Upper lobe of left lung (tissue), 6 donors: Measurements from ENCODE around the gene LIMCH1. TPM values are rescaled to one million over a fixed set of nuclear protein-coding genes. Genes with fewer than 3 reads are reported as not detected.

Experiments
- ATAC-seq, 2 donors: fragments of 200-7000 bp; cut with Tn5 transposase; one replicate each; pipeline ENCODE4 v1.9.1; 2022; ENCODE audit warnings: mild to moderate bottlenecking in 2 of 2, moderate library complexity in 2 of 2; ENCODE audit not compliant: low FRiP score in 2 of 2
- DNase-seq, 2 donors: peaks; one replicate each; pipeline ENCODE4 v3.0.0-alpha.2; 2019 to 2020
- H3K27ac ChIP-seq, 4 donors: fragments of 200-600 bp; sonication (generic); one replicate each; pipeline ENCODE4 v1.5.1; 2016 to 2019
- H3K27me3 ChIP-seq, 4 donors: fragments of 200-600 bp; sonication (generic); one replicate each; pipeline ENCODE4 v1.5.1; 2017 to 2019
- H3K36me3 ChIP-seq, 4 donors: fragments of 200-600 bp; sonication (generic); one replicate each; pipeline ENCODE4 v1.5.1; 2016 to 2019
- H3K4me1 ChIP-seq, 4 donors: fragments of 200-600 bp; sonication (generic); one replicate each; pipeline ENCODE4 v1.5.1; 2018 to 2019
- H3K4me3 ChIP-seq, 4 donors: fragments of 200-600 bp; sonication (generic); one replicate each; pipeline ENCODE4 v1.5.1; 2017 to 2019; ENCODE audit warnings: mild to moderate bottlenecking in 2 of 4, moderate library complexity in 1 of 4
- H3K9me3 ChIP-seq, 4 donors: fragments of 200-600 bp; sonication (generic); one replicate each; pipeline ENCODE4 v1.5.1; 2018 to 2019
- EP300 ChIP-seq, 4 donors: sonication (generic); formaldehyde crosslinking; IDR thresholded peaks; one replicate each; pipeline ENCODE4 v1.5.1; 2017; ENCODE audit warnings: antibody characterized with exemption in 4 of 4, control low read depth in 2 of 4
- POLR2A ChIP-seq, 4 donors: fragments of 450-650 bp; IDR thresholded peaks; one replicate each; pipeline ENCODE4 v1.5.1; 2016 to 2017; ENCODE audit warnings: antibody characterized with exemption in 4 of 4, mild to moderate bottlenecking in 2 of 4
- POLR2AphosphoS5 ChIP-seq, 2 donors: sonication (generic); formaldehyde crosslinking; IDR thresholded peaks; one replicate each; pipeline ENCODE4 v1.5.1; 2017; ENCODE audit warnings: antibody characterized with exemption in 2 of 2
- WGBS, 2 donors: methylation state at CpG; one replicate each; pipeline ENCODE4 v1.1.5; 2017 to 2018; 5-methylcytosine and 5-hydroxymethylcytosine counted together
- total RNA-seq, 6 donors: library from RNA; depleted of rRNA in 4 of 6; stranded (reverse); fragments of >200 nt in 4 of 6; gene quantifications; one replicate each; pipeline versions ENCODE4 v1.1.0 to v1.2.1, GENCODE V29; 2016 to 2021
- TF ChIP-seq, protein P1 (sequence below), 6 experiments: fragments of 450-650 bp in 4 of 6; fragments of 200-600 bp in 2 of 6; sonication (generic) in 2 of 6; IDR thresholded peaks; one replicate each; pipeline ENCODE4 v1.5.1; 2016 to 2019; ENCODE audit warnings: antibody characterized with exemption in 6 of 6
- donor health status: DM: no; HTN: no; CAD: no; lungs with moderate emphysema.
- donor health status: DM: no; HTN: yes; CAD: no; lungs with severe emphysema.

The LIMCH1 gene
- total RNA-seq, 6 donors from 2014 or later: 231 to 598 (median 331) TPM

GRCh38 chr4:41657561-41657960 is 119.6 kb downstream of the LIMCH1 start:
- no peaks in the 10 kb centered on the region for H3K9me3 ChIP-seq
- DNase-seq (no peak), ATAC-seq (no peak)
- H3K36me3 ChIP-seq: peaks cover 0 to 20% (median under 1%) of the 10 kb centered on the region in 4 donors
- peaks cover 0 to 14% (median 9%) of the 10 kb centered on the region in 4 donors for H3K4me1 ChIP-seq
- WGBS, 2 donors: 70 to 74% methylated on average over 4 of the region's 4 CpGs
- H3K4me3 ChIP-seq: no peak overlapping the region
- peak overlapping the region in 2 of 4 donors; percentile 16 to 45 for H3K27ac ChIP-seq
- TF ChIP-seq, protein P1, sequence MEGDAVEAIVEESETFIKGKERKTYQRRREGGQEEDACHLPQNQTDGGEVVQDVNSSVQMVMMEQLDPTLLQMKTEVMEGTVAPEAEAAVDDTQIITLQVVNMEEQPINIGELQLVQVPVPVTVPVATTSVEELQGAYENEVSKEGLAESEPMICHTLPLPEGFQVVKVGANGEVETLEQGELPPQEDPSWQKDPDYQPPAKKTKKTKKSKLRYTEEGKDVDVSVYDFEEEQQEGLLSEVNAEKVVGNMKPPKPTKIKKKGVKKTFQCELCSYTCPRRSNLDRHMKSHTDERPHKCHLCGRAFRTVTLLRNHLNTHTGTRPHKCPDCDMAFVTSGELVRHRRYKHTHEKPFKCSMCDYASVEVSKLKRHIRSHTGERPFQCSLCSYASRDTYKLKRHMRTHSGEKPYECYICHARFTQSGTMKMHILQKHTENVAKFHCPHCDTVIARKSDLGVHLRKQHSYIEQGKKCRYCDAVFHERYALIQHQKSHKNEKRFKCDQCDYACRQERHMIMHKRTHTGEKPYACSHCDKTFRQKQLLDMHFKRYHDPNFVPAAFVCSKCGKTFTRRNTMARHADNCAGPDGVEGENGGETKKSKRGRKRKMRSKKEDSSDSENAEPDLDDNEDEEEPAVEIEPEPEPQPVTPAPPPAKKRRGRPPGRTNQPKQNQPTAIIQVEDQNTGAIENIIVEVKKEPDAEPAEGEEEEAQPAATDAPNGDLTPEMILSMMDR (IDR thresholded peaks at IDR 0.05): no peak
- no peak for TF ChIP-seq POLR2AphosphoS5 (IDR thresholded peaks at IDR 0.05)
- TF ChIP-seq EP300 (IDR thresholded peaks at IDR 0.05): no peak
- TF ChIP-seq POLR2A (IDR thresholded peaks at IDR 0.05): no peak
- no peaks in the 10 kb centered on the region for H3K27me3 ChIP-seq

- Histone ChIP-seq H3K27me3 (no peaks in the 10 kb centered on the region), H3K27ac (peak overlapping the region in 1 of 4 donors; percentile 16), H3K4me3 (no peak overlapping the region), H3K4me1 (peaks cover 0 to 14% (median 9%) of the 10 kb centered on the region in 4 donors), H3K9me3 (no peaks in the 10 kb centered on the region), H3K36me3 (peaks cover 0 to 22% (median 0%) of the 10 kb centered on the region in 4 donors)
- TF ChIP-seq POLR2A (IDR thresholded peaks at IDR 0.05) (no peak), EP300 (IDR thresholded peaks at IDR 0.05) (no peak), POLR2AphosphoS5 (IDR thresholded peaks at IDR 0.05) (no peak)
- TF ChIP-seq, protein P1 (IDR thresholded peaks at IDR 0.05): no peak
- DNase-seq (no peak), ATAC-seq (no peak)
- WGBS, 2 donors: 56 to 78% methylated on average over 4 of the region's 4 CpGs
Observed at GRCh38 chr4:41658163-41658562, 120.2 kb downstream of the LIMCH1 start.

DNA sequence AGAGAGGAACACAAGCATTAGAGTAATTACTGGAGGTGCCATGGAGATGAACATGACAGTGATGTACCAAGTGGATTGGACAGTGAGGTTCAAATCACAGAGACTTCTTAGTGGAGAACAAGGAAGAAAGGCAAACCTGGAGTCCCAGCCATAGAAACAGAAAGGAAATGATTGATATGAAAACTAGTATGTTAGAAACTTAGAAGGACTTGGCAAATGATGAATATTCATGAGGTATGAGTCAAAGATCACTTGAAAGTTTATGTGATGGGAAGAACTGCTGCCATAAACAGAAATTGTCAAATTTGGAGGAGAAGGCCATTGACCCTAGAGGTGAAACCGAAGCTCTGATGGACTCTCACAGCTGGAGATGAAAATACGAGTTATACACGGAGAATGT is 122.4 kb downstream of the LIMCH1 start:
- DNase-seq: no peak
- TF ChIP-seq POLR2A (IDR thresholded peaks at IDR 0.05): no peak
- TF ChIP-seq, protein P1 (IDR thresholded peaks at IDR 0.05): no peak
- TF ChIP-seq POLR2AphosphoS5 (IDR thresholded peaks at IDR 0.05): no peak
- no peak for TF ChIP-seq EP300 (IDR thresholded peaks at IDR 0.05)
- no peaks in the 10 kb centered on the region for H3K9me3 ChIP-seq
- peaks cover 0 to 24% (median 0%) of the 10 kb centered on the region in 4 donors for H3K36me3 ChIP-seq
- H3K4me3 ChIP-seq: no peak overlapping the region
- no peaks in the 10 kb centered on the region for H3K27me3 ChIP-seq
- 91 to 94% methylated on average over 3 of the region's 3 CpGs for WGBS, 2 donors
- H3K27ac ChIP-seq: no peak overlapping the region
- no peak for ATAC-seq
- peaks cover 0 to 11% (median 8%) of the 10 kb centered on the region in 4 donors for H3K4me1 ChIP-seq

DNA sequence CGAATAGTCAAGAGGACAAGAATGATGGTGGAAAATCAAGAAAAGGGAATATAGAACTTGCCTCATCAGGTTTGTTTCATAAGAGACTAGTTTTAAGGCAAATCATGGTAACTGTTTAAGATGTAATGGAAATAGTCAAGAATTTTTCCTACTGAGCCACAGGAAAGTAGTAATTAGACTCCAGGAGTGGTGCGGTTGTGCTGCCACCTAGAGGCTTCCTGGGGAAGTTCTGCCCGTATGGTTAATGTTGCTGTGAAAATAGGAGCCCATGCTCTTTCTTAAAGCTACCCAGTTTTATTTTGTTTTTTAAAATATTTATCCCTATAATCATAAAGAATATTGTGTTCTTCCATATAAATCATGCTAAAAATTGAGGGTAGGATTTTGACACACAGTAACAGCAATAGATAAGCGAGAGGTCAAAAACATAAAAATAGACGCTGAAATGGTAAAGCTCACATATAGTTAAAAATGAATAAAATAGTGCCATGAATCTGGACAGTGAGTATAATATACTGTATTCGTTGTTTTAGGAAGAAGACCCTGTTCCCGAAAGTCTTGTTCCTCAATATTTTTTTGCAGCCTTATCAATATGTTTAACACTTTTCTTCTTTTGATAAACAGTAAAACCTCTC is 123.6 kb downstream of the LIMCH1 start:
- Histone ChIP-seq H3K9me3 (no peaks in the 10 kb centered on the region), H3K4me1 (peaks cover 0 to 1% (median 0%) of the 10 kb centered on the region in 4 donors), H3K4me3 (no peak overlapping the region), H3K36me3 (peaks cover 0 to 25% (median under 1%) of the 10 kb centered on the region in 4 donors), H3K27ac (no peak overlapping the region), H3K27me3 (no peaks in the 10 kb centered on the region)
- DNase-seq: peak in 1 of 2 donors; percentile 41
- peak; percentile 74 to 88 for ATAC-seq
- no peak for TF ChIP-seq POLR2A (IDR thresholded peaks at IDR 0.05)
- TF ChIP-seq, protein P1 (IDR thresholded peaks at IDR 0.05): peak; percentile 68 to 97 (median 78)
- 54% methylated on average over 7 of the region's 7 CpGs for WGBS, 2 donors
